Astrocyte of the cerebellum (primary cell): Measurements from ENCODE around the gene GIMD1.

Source experiments
- DNase-seq: peaks from one replicate; pipeline ENCODE4 v3.0.0-alpha.2; 2011; ENCODE audit warnings: low read depth
- H3K4me3 ChIP-seq: 2 replicates; pipeline ENCODE4 v1.5.1; 2011; ENCODE audit warnings: mild to moderate bottlenecking, low read depth, low read length, moderate library complexity
- CTCF ChIP-seq: IDR thresholded peaks from 2 replicates; pipeline ENCODE4 v1.5.1; 2012; ENCODE audit warnings: low read length, low read depth, moderate library complexity, mild to moderate bottlenecking; ENCODE audit errors: missing control alignments
- in situ Hi-C: cut with HindIII; loops from 2 replicates; pipeline ENCODE4 v1.10.0; 2017; ENCODE audit warnings: low sequenced_read_pairs

The GIMD1 gene

GRCh38 chr4:106369456-106370060, 980 bp upstream of the GIMD1 start:
- peak; percentile 87 for DNase-seq
- TF ChIP-seq CTCF = peak; percentile 75
- no peak overlapping the region for H3K4me3 ChIP-seq
- in situ Hi-C loops = no loop called here

- no peak for DNase-seq
- in situ Hi-C loops = no loop called here
- no peak for TF ChIP-seq CTCF
- no peak overlapping the region for H3K4me3 ChIP-seq
Observed at GRCh38 chr4:106367072-106367471, 1.5 kb downstream of the GIMD1 start.

GRCh38 chr4:106366026-106366425, 2.6 kb downstream of the GIMD1 start:
- DNase-seq = no peak
- H3K4me3 ChIP-seq = no peak overlapping the region
- no peak for TF ChIP-seq CTCF
- in situ Hi-C loops = no loop called here

- in situ Hi-C loops = no loop called here
- TF ChIP-seq CTCF = no peak
- no peak overlapping the region for H3K4me3 ChIP-seq
- DNase-seq = peak; percentile 80
Observed at GRCh38 chr4:106365613-106366012, 3.0 kb downstream of the GIMD1 start.

- in situ Hi-C loops = no loop called here
- TF ChIP-seq CTCF = no peak
- H3K4me3 ChIP-seq = no peak overlapping the region
- DNase-seq = no peak
Observed at GRCh38 chr4:106364282-106364681, 4.3 kb downstream of the GIMD1 start.

GRCh38 chr4:106362086-106362825, 6.3 kb downstream of the GIMD1 start:
- H3K4me3 ChIP-seq = no peak overlapping the region
- no peak for TF ChIP-seq CTCF
- DNase-seq = no peak
- in situ Hi-C loops = no loop called here
